ENCODE results near the gene AATF.

Gene AATF

GRCh38 chr17:37060094-37060493 is 111.3 kb downstream of the AATF start:
- no peak for TF ChIP-seq CTCF (IDR thresholded peaks at IDR 0.05; ENCODE audit: extremely low read depth, missing control alignments)
- no peak for DNase-seq (ENCODE audit: low spot score)

- TF ChIP-seq CTCF (IDR thresholded peaks at IDR 0.05; ENCODE audit: extremely low read depth, missing control alignments): no peak
- DNase-seq (ENCODE audit: low spot score): no peak
Observed at GRCh38 chr17:37060928-37061327, 112.2 kb downstream of the AATF start.

GRCh38 chr17:37062021-37062420 is 113.3 kb downstream of the AATF start:
- no peak for TF ChIP-seq CTCF (IDR thresholded peaks at IDR 0.05; ENCODE audit: extremely low read depth, missing control alignments)

GRCh38 chr17:37064206-37064605 is 115.5 kb downstream of the AATF start:
- TF ChIP-seq CTCF (IDR thresholded peaks at IDR 0.05; ENCODE audit: extremely low read depth, missing control alignments): no peak
- no peak for DNase-seq (ENCODE audit: low spot score)

More at GRCh38 chr17:37062021-37062420, 113.3 kb downstream of the AATF start:
- no peak for DNase-seq (ENCODE audit: low spot score)

- no peak for DNase-seq (ENCODE audit: low spot score)
- TF ChIP-seq CTCF (IDR thresholded peaks at IDR 0.05; ENCODE audit: extremely low read depth, missing control alignments): no peak
Observed at GRCh38 chr17:37064956-37065355, 116.2 kb downstream of the AATF start.

GRCh38 chr17:37065486-37066321 is 117.0 kb downstream of the AATF start:
- TF ChIP-seq CTCF (IDR thresholded peaks at IDR 0.05; ENCODE audit: extremely low read depth, missing control alignments): no peak
- no peak for DNase-seq (ENCODE audit: low spot score)

- DNase-seq (ENCODE audit: low spot score): no peak
- no peak for TF ChIP-seq CTCF (IDR thresholded peaks at IDR 0.05; ENCODE audit: extremely low read depth, missing control alignments)
Observed at GRCh38 chr17:37066322-37067255, 117.8 kb downstream of the AATF start.

All from GM20000 (cell line).